ENCODE measurements around the gene CA11. TPM values are rescaled to one million over a fixed set of nuclear protein-coding genes. Genes with fewer than 3 reads are reported as not detected.

CA11 gene
- total RNA-seq, 1 donor from 2014 or later, result 7.8 TPM

DNA sequence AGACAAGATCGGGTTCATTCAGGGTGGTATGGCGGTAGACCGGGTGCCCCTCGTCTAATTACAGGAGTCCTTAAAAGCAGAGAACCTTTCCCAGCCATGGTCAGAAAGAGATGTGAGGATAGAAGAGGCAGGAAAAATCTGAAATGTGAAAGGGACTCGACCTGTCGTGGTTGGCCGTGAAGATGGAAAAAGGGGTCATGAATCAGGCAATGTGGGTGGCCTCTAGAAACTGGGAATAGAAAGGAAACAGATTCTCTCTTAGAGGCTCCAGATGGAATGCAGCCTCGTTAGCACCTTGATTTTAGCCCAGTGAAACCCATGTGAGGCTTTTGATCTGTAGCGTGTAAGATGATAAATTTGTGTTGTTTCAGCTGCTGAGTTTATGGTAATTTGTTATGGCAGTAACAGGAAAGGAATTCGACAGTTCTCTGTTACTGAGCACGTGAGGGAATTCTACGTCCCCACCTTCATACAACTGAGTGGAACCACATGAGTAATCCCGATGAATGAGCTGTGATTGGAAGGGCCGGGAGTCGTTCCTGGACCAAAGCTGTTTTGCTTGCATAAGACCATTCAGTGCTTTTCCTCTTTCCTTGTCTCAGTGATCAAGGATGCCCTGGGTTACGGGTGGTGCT, 11.0 kb upstream of the CA11 start:
- Mint-ChIP-seq H3K4me3 (ENCODE audit: unreplicated experiment) (no peak overlapping the region), H3K27me3 (ENCODE audit: unreplicated experiment) (peaks cover 6% of the 10 kb centered on the region), H3K27ac (ENCODE audit: unreplicated experiment) (no peak overlapping the region), H3K36me3 (ENCODE audit: unreplicated experiment) (no peaks in the 10 kb centered on the region), H3K9me3 (ENCODE audit: unreplicated experiment) (peaks cover 1% of the 10 kb centered on the region), H3K4me1 (ENCODE audit: low read depth, unreplicated experiment) (peaks cover 3% of the 10 kb centered on the region)
- no peak for DNase-seq
- TF ChIP-seq, protein P1, sequence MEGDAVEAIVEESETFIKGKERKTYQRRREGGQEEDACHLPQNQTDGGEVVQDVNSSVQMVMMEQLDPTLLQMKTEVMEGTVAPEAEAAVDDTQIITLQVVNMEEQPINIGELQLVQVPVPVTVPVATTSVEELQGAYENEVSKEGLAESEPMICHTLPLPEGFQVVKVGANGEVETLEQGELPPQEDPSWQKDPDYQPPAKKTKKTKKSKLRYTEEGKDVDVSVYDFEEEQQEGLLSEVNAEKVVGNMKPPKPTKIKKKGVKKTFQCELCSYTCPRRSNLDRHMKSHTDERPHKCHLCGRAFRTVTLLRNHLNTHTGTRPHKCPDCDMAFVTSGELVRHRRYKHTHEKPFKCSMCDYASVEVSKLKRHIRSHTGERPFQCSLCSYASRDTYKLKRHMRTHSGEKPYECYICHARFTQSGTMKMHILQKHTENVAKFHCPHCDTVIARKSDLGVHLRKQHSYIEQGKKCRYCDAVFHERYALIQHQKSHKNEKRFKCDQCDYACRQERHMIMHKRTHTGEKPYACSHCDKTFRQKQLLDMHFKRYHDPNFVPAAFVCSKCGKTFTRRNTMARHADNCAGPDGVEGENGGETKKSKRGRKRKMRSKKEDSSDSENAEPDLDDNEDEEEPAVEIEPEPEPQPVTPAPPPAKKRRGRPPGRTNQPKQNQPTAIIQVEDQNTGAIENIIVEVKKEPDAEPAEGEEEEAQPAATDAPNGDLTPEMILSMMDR (IDR thresholded peaks at IDR 0.05; ENCODE audit: partially characterized antibody, unreplicated experiment), result no peak

DNA sequence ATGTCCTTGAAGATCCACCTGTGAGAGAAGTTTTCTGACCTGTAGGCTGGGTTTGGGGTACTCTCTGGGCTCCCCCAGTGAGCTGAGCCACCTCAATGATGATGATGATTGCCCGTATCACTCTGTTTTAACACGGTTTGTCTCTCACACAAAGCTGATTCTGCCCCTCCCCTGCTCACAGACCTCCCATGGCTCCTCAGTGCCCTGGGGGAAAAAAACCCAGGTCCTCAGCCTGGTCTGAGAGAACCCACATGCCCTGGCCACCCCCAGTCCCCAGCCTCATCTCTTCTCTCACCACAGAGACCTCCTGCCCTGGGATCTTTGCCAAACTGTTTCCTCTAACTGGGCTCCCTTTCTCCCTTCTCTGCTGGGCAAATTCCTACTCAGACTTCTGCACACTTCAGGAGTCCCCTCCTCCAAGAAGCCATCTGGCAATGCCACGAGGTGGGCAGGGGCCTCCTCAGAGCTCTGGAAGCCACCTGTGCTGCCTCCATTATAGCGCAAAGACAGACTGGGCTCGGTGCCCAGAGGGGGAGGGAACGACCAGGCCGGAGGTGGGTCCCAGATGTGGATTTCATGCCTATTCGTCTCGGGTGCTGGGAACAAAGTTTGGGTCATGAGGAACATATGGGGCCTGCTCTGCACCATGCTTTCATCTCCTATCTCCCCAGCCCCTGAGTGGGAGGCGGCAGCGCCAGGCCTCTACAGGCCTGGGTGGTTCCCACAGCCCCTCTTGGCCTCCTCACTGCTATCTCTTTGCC, 8.5 kb upstream of the CA11 start:
- H3K4me1 Mint-ChIP-seq (ENCODE audit: low read depth, unreplicated experiment), result peaks cover 3% of the 10 kb centered on the region
- no peak for DNase-seq
- H3K27ac Mint-ChIP-seq (ENCODE audit: unreplicated experiment), result peak overlapping the region; percentile 76
- H3K36me3 Mint-ChIP-seq (ENCODE audit: unreplicated experiment), result no peaks in the 10 kb centered on the region
- H3K4me3 Mint-ChIP-seq (ENCODE audit: unreplicated experiment), result no peak overlapping the region
- peaks cover 6% of the 10 kb centered on the region for H3K27me3 Mint-ChIP-seq (ENCODE audit: unreplicated experiment)
- peaks cover 1% of the 10 kb centered on the region for H3K9me3 Mint-ChIP-seq (ENCODE audit: unreplicated experiment)
- TF ChIP-seq, protein P1 (IDR thresholded peaks at IDR 0.05; ENCODE audit: partially characterized antibody, unreplicated experiment), result no peak

DNA sequence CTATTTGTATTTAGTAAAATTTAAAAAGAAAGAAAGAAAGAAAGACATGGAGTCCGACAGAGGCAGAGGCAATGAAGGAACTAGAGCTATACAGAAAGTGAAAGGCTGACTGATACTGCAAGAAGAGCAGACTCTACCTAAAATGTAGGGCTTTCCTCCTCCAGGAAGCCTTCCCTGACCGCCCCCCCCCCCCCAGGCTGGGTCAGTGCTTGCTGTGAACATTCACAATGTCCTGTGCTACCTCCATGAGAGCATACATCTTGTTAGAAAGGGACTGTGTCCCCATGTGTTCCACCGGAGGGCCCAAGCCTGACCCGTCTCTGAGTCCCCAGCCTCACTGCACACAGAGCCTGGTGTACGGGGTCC, 5.7 kb upstream of the CA11 start:
- H3K4me3 Mint-ChIP-seq (ENCODE audit: unreplicated experiment), result no peak overlapping the region
- TF ChIP-seq, protein P1 (IDR thresholded peaks at IDR 0.05; ENCODE audit: partially characterized antibody, unreplicated experiment), result no peak
- peaks cover 5% of the 10 kb centered on the region for H3K27me3 Mint-ChIP-seq (ENCODE audit: unreplicated experiment)
- H3K9me3 Mint-ChIP-seq (ENCODE audit: unreplicated experiment), result peaks cover 3% of the 10 kb centered on the region
- no peaks in the 10 kb centered on the region for H3K36me3 Mint-ChIP-seq (ENCODE audit: unreplicated experiment)
- no peak overlapping the region for H3K27ac Mint-ChIP-seq (ENCODE audit: unreplicated experiment)
- H3K4me1 Mint-ChIP-seq (ENCODE audit: low read depth, unreplicated experiment), result peaks cover 2% of the 10 kb centered on the region
- DNase-seq, result no peak

DNA sequence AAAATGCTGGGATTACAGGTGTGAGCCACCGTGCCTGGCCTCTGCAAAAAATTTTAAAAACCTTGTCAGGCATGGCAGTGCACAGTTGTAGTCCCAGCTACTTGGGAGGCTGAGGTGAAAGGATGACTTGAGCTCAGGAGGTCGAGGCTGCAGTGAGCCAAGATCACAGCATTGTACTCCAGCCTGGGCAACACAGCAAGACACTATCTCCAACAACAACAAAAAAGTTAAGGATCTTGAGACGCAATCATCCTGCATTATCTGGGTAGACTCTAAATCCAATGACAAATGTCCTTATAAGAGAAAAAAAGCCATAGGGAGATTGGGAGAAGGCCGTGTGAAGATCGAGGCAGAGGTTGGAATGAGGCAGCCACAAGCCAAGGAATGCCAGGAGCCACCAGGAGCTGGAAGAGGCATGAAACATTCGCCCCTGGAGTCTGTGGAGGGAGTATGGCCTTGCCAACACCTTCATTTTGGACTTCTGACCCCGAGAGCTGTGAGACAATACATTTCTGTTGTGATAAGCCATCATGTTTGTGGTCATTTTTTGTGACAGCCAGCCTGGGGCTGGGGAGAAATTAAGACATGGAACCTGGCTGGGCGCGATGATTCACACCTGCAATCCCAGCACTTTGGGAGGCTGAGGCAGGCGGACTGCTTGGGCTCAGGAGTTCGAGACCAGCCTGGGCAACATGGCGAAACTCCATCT, 5.1 kb upstream of the CA11 start:
- TF ChIP-seq, protein P1 (IDR thresholded peaks at IDR 0.05; ENCODE audit: partially characterized antibody, unreplicated experiment), result no peak
- DNase-seq, result no peak
- H3K27ac Mint-ChIP-seq (ENCODE audit: unreplicated experiment), result no peak overlapping the region
- no peak overlapping the region for H3K4me3 Mint-ChIP-seq (ENCODE audit: unreplicated experiment)
- peaks cover 3% of the 10 kb centered on the region for H3K9me3 Mint-ChIP-seq (ENCODE audit: unreplicated experiment)
- H3K4me1 Mint-ChIP-seq (ENCODE audit: low read depth, unreplicated experiment), result peaks cover 2% of the 10 kb centered on the region
- no peaks in the 10 kb centered on the region for H3K36me3 Mint-ChIP-seq (ENCODE audit: unreplicated experiment)
- H3K27me3 Mint-ChIP-seq (ENCODE audit: unreplicated experiment), result peaks cover 5% of the 10 kb centered on the region

Data from glutamatergic neuron (in vitro differentiated cells).